GM19240 (cell line): ENCODE measurements around the gene VAV2.

Source experiments
- DNase-seq: peaks from one replicate; pipeline ENCODE4 v3.0.0; 2011; ENCODE audit warnings: low spot score; ENCODE audit not compliant: insufficient read length

VAV2 gene

DNA sequence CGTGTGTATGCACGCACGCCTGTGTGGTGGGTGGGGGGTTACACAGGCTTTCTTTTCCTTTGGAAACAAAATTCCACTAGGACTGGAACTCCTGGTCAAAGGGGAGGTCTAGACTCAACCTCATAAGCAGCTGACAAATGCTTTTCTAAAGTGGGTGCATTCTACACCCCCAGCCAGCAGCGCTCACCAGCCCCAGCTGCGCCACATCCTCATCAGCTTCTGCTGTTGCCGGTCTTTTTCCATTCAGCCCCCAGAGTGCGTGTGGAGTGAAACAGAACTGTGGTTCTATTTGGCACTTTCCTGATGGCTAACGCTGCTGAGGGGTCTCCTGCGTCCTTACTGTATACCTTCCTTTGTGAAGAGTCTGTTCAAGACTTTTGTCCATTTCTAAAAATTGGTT lies 176.3 kb downstream of the VAV2 start:
- DNase-seq, result no peak

GRCh38 chr9:133814586-133815208 lies 177.4 kb downstream of the VAV2 start:
- no peak for DNase-seq

DNA sequence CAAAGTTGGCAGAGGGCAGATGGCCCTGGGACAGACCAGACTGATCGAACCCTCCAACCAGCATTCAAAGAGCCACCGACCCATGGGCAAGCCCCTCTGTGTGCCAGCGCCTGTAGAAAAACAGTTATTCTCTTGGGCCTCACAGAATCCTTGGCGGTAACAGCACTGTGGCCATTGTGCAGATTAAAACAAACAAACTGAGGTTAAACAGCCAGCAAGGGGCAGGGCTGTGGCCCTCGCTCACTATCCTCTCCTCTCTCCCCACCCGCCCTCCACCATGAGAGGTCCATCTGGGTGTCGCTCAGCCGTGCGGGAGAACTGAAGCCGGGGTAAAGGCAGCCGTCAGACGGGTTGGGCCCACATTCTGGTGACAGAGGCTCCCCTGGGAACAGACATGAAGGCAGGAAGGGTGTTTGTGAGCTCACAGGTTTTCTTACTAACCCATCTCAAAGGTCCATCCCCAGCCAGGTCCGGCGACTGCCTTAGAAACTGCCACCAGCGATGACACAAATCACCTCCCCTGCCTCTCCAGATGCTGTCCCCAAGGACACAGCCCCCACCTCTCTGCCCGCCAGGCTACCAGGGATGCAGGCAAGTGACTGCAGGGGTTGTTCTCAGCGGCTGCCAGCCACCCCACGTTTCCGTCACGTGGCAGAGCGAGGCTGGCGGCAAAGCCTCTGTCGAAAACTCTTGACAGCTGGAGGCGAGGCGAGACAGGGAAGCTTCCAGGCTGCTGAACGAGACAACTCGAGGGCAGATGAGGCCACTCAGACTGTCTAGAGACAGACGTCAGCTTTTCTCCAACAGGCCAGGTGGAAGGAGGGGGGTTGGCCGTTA lies 178.2 kb downstream of the VAV2 start:
- no peak for DNase-seq

DNA sequence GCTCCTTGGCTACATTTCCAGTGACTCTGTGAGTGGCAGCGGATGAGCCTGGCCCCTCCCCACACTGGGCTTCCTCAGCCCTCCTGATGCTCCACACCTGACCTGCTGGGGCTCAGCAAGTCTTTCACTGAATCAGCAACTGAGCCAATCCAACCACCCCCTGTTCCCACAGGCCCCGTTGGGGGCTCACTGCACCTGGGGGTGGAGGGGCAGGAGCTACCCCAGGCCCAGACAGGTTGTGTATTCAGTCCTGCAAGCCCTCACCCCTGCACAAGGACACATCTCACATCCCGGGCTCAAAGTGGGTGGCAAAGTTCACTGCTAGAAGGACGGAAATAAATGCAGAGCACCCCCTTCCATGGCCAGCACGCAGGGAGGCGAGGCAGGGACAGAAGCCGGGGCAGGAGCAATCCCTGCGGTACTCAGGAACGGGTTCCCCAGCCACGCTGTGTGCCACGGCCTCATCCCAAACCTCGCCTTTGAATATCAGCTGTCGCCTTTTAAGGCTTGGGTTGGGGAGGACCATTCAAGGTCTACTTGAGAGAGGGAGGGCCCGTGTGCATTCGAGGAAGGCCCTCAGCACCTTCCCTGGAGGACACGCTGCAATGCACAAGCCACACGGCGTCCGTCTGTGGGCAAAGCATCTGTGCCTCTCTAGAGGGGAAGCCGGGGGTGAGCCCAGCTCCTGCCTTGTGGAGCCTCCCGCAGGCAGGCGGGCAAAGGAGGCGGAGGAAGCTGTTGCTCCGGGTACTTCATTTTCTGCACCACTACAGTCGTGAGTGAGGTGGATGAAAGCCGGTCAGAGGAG lies 179.0 kb downstream of the VAV2 start:
- DNase-seq, result no peak

- DNase-seq, result no peak
These were observed 179.9 kb downstream of the VAV2 start for GRCh38 chr9:133812077-133812868.

DNA sequence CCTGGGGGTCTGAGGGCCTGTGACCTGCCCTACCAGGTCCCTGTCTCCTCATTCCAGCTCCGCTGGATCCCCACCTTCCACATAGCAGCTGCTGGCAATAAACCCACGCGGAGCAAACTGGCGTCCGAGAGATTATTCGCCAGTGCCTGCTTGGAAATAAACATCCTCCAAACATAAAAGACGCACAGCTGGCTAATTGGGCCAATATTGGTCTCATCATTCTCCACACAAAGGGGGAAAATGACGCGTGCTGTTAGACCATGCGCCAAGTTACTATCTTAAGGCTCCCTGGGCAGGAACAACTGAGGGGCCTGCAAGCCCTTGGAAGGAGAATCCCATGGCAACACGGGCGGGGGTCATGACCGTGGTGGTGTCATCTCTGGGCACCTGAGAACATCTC lies 180.7 kb downstream of the VAV2 start:
- no peak for DNase-seq

DNA sequence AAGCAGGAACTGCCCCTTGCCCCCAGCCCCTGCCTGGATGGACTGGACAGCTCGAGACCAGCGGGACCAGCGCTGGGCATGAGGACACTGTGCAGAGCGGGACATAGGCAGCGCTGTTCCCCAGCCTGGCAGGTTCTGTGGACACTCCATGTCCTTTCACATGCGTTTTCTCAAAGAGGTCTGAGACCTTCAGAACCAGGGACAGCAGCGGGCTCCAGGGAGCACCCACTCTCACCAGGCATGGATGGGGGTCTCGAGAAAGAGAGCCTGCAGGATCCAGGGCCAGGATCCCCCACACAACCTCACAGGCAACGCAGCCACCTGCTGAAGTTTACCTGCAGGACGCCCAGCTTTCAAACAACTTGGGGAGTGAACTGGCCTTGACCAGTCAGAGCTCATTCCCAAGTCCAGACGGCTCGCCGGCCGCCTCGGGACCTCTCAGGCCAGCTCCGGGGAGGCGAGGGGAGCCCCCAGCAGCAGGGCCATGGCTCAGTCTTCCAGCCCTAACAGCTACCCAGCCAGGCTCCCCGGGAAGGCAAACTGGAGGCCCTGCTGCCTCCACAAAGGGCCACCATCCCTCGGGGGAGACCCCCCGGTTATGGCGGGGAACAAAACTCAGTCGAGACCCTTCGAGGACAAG lies 181.4 kb downstream of the VAV2 start:
- no peak for DNase-seq

GRCh38 chr9:133809335-133809734 lies 182.8 kb downstream of the VAV2 start:
- DNase-seq, result no peak

- DNase-seq, result no peak
These were observed 184.3 kb downstream of the VAV2 start for GRCh38 chr9:133807818-133808217.

DNA sequence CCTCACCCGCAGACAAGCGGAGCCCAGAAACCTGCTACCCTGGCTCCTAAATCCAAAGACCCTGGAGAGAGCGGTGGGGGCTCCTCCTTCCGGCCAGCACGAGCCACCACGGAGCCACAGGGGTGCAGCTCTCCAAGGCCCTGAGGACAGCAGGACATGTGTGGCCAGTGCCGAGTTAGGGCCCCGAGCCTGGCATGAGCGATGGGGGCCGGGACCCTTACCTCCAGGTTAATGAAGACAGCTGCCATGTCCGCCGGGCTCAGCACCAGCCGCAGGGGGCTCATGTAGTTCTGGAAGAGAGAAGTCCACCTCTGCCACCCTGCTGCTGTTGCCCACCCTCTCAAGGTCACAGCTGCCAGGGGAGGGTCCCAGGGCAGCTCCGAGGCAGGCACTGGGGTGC lies 185.1 kb downstream of the VAV2 start:
- no peak for DNase-seq

- DNase-seq, result no peak
These were observed 185.5 kb downstream of the VAV2 start for GRCh38 chr9:133806623-133807010.

DNA sequence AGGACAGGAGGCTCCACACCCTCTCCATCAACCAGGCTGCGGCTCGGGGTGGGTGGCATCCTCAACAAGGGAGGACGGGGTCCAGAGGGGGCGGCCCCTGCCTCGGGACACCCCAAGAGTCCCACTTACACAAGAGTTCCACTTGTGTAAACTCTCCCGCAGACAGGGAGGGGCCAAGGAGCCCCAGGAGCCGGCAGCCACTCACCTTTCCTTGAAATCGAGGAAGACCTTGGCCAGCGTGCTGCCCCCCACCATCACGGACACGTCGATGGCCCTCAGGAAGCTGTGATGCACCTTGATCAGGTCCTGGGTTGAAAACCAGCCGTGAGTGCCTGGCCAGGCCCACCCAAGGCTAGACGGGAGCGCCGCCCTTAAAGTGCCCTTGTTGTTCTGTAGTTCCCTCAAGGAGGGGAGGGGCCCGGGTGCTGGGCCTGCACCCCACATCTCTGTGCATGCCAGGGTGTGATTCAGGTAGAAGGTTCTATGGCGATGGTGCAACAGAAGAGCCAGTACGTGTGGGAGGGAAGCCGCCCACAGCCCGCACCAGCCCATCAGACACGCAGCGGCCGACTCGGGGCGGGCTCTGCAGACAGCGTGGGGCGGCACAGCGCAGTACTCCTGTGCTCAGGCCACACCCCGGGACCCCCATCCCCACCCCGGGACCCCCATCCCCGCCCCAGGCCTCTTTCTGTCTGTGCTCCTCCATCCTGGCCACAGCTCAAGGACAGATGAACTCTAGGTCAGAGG lies 186.1 kb downstream of the VAV2 start:
- DNase-seq, result no peak

DNA sequence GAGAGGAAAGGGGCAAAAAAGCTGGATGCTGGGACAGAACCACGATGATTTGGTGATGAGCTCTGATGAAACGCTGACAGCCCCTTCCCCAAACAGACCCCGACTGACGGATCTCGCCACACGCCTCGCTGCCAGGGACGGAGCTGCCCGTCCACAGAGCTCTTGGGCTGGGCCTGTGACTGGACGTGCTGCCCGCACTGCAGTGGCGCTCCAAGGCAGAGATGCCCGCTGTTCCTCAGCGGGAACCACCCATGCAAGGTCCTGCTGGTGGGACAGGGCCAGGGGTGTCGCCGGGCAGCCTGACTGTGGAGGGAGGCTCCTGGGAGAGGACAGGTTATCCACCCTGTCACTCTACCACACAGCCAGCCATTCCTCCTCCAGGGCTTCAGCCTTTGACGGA lies 187.9 kb downstream of the VAV2 start:
- no peak for DNase-seq

DNA sequence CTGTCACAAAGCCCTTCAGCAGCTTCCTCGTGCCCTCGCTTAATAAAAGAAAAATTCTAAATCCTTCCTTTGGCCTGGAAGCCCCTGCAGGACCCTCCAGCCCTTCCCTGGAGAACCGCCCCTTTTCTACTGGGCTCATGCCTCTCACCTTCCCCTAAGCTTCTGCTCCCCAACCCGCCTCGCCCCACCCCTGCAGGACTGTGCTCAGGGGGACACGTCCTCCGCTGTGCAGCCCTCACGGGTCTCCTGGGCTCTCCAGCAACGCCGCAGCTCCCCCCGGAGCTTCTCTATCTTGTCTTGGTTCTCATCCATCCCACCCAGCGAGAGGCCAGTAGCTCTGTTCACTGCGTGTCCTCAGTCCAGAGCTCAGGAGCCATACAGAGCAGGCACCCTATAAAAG lies 188.4 kb downstream of the VAV2 start:
- DNase-seq, result no peak

DNA sequence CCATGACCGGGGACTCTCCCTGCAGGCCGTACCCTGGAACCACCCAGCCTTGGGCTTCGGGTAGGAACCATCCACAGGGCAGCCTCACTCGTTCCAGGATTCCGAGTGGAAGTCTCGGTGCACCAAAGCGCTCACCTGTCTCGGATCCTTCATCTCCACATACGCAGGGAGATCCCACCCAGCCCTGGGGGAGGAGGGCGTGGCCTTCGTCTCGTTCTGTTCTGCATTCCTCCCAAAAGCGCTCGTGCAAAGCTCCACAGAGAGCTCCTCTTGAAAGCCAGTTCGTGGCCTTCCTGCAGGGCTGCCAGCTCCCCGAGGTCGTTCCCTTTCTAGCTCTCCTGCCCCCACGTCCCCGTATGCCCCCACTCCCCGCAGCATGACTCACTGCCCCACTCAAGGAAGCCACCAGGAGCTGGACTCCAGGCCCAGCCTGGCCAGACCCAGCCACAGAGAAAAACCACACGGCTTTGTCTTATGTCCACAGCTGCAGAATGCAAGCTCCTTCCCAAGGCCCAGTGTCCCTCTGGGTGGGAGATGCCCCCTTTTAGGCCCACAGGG lies 189.0 kb downstream of the VAV2 start:
- DNase-seq, result no peak

- no peak for DNase-seq
These were observed 190.4 kb downstream of the VAV2 start for GRCh38 chr9:133801739-133802138.

DNA sequence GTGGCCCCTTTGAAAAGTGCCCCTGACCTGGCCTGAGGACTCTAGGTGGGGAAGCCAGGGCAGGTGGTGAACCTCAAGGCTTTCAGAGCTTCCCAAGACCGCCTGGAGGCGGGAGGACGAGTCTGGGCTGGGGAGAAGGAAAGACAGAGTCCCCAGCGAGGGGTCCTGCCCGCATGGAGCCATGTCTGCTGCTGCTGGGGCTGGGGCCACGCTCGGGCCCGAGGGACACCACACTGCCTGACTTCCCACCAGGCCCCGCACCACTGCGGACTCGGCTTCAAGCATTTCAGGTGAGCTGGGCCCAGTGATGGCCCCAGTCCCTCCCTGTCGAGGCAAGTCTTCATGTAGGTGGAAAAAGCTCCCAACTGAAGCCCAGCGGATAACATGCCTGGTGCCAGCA lies 191.9 kb downstream of the VAV2 start:
- no peak for DNase-seq

GRCh38 chr9:133799716-133800115 lies 192.4 kb downstream of the VAV2 start:
- no peak for DNase-seq

GRCh38 chr9:133799106-133799505 lies 193.0 kb downstream of the VAV2 start:
- no peak for DNase-seq

DNA sequence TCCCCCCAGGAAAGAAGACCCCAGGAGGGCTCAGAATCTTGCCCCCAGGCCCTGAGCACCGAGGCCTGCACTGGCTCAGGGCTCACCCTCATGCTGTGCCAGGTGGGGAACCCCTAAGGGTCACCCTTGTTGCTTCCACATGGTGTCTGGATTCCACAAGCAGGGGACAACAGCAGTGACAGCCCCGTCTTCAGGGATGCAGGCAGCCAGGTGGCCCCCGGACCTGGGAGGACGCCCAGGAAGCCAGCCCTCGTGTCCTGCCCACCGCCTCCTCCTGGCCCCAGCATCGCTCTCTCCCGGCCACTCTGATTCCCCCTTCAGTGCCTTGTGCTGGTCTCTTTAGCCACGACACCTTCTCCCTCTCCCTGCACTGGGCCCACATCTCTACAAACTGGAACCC lies 194.0 kb downstream of the VAV2 start:
- DNase-seq, result no peak
